Measurements from ENCODE around the gene OR52N4. TPM values are rescaled to one million over a fixed set of nuclear protein-coding genes. Genes with fewer than 3 reads are reported as not detected.

Gene OR52N4
- total and polyA plus RNA-seq, 2 experiments from 2014 or later: not detected

- no peak for TF ChIP-seq ZNF462 (CRISPR knock-in tag; IDR thresholded peaks at IDR 0.05)
Observed at GRCh38 chr11:5738431-5738830, 15.6 kb upstream of the OR52N4 start (continued).

- H3K4me1 ChIP-seq (ENCODE audit: insufficient read depth): no peaks in the 10 kb centered on the region
- no peaks in the 10 kb centered on the region for H3K79me2 ChIP-seq (replicated peaks; ENCODE audit: insufficient read depth)
- no peaks in the 10 kb centered on the region for H3F3A ChIP-seq (replicated peaks; ENCODE audit: low read depth)
- no peak overlapping the region for H3K4me3 Mint-ChIP-seq
- no peaks in the 10 kb centered on the region for H3K4me1 Mint-ChIP-seq
- no peaks in the 10 kb centered on the region for H3K36me3 Mint-ChIP-seq (ENCODE audit: low read depth)
- H3K4me3 ChIP-seq: no peak overlapping the region
- H2AFZ ChIP-seq: no peak overlapping the region
- H3K27ac Mint-ChIP-seq: no peak overlapping the region
- H3K27ac ChIP-seq (ENCODE audit: low read depth): no peak overlapping the region
- no peaks in the 10 kb centered on the region for H4K20me1 ChIP-seq (replicated peaks; ENCODE audit: insufficient read depth)
- no peaks in the 10 kb centered on the region for H3K36me3 ChIP-seq (ENCODE audit: insufficient read depth)
- DNase-seq (ENCODE audit: low spot score) (no peak), ATAC-seq (no peak)
- no peak overlapping the region for H3K4me2 ChIP-seq
- H3K27me3 Mint-ChIP-seq (ENCODE audit: insufficient read depth, low read depth, poor library complexity): no peaks in the 10 kb centered on the region
- no peaks in the 10 kb centered on the region for H3K9me3 Mint-ChIP-seq
- H3K9me2 ChIP-seq (ENCODE audit: insufficient read depth): no peaks in the 10 kb centered on the region
- no peaks in the 10 kb centered on the region for H3K27me3 ChIP-seq (ENCODE audit: insufficient read depth)
- TF ChIP-seq EZH2phosphoT487 (IDR thresholded peaks at IDR 0.05; ENCODE audit: unreplicated experiment): no peak
- TF ChIP-seq ZNF114 (CRISPR knock-in tag; IDR thresholded peaks at IDR 0.05): no peak
- TF ChIP-seq CTCF (conservative IDR thresholded peaks at IDR 0.05; ENCODE audit: low read depth in 2 of 2): no peak
- TF ChIP-seq CREB1 (CRISPR knock-in tag; IDR thresholded peaks at IDR 0.05; ENCODE audit: low read depth): no peak
- no peak for TF ChIP-seq NANOG (IDR thresholded peaks at IDR 0.05; ENCODE audit: borderline replicate concordance)
- TF ChIP-seq ETS1 (IDR thresholded peaks at IDR 0.05): no peak
- no peak for TF ChIP-seq ZNF331 (CRISPR knock-in tag; IDR thresholded peaks at IDR 0.05; ENCODE audit: low read depth)
Observed at GRCh38 chr11:5746614-5747013, 7.4 kb upstream of the OR52N4 start.

Measured in GM23338 (cell line).